CD8-positive, alpha-beta memory T cell (primary cell): Measurements from ENCODE around the gene UCK2. TPM values are rescaled to one million over a fixed set of nuclear protein-coding genes. Genes with fewer than 3 reads are reported as not detected.
A peak's percentile ranks its signal among the peaks of the same experiment; 100 is the strongest.

Experiments used
- CTCF ChIA-PET: fragments of 350-600 bp; sonication (Branson Sonifier 250); formaldehyde crosslinking; loops from one replicate; lab custom pipeline; 2021; ENCODE audit warnings: antibody characterized with exemption; lab: Charles Lee
- POLR2A ChIA-PET: fragments of 350-600 bp; sonication (Branson Sonifier 250); formaldehyde crosslinking; loops from one replicate; lab custom pipeline; 2021; ENCODE audit warnings: antibody characterized with exemption; lab: Charles Lee
- DNase-seq, 5 donors: peaks; one replicate each; pipeline versions ENCODE4 v3.0.0 to v3.0.0-alpha.2; 2020 to 2022; ENCODE audit warnings: mixed read lengths in 1 of 5
- H3K27ac ChIP-seq: one replicate; pipeline ENCODE4 v1.7.0; 2013; ENCODE audit warnings: low read depth, mild to moderate bottlenecking, low read length, moderate library complexity
- H3K27me3 ChIP-seq: 2 replicates; pipeline ENCODE4 v1.7.0; 2013; ENCODE audit warnings: low read length, mild to moderate bottlenecking; ENCODE audit not compliant: insufficient read depth, poor library complexity, severe bottlenecking
- H3K36me3 ChIP-seq: 2 replicates; pipeline ENCODE4 v1.7.0; 2013; ENCODE audit warnings: mild to moderate bottlenecking, low read length, moderate library complexity; ENCODE audit not compliant: insufficient read depth
- H3K4me1 ChIP-seq: 2 replicates; pipeline ENCODE4 v1.7.0; 2013; ENCODE audit warnings: mild to moderate bottlenecking, low read length, moderate library complexity; ENCODE audit not compliant: insufficient read depth
- H3K4me3 ChIP-seq: 2 replicates; pipeline ENCODE4 v1.7.0; 2013; ENCODE audit warnings: mild to moderate bottlenecking, low read length
- H3K9me3 ChIP-seq: 2 replicates; pipeline ENCODE4 v1.7.0; 2013; ENCODE audit warnings: mild to moderate bottlenecking, low read length
- H3K27ac Mint-ChIP-seq, 8 donors: one replicate each; pipeline ENCODE4 v1.8.0; 2020 to 2021; ENCODE audit warnings: mixed read lengths in 8 of 8, mild to moderate bottlenecking in 6 of 8, inconsistent platforms in 3 of 8, moderate library complexity in 3 of 8
- H3K27me3 Mint-ChIP-seq, 2 donors: one replicate each; pipeline ENCODE4 v1.8.0; 2020 to 2021; ENCODE audit warnings: mixed read lengths in 2 of 2, mild to moderate bottlenecking in 1 of 2, moderate library complexity in 1 of 2
- H3K36me3 Mint-ChIP-seq, 3 donors: one replicate each; pipeline ENCODE4 v1.8.0; 2020 to 2021; ENCODE audit warnings: mixed read lengths in 3 of 3, inconsistent platforms in 1 of 3, mild to moderate bottlenecking in 1 of 3
- H3K4me1 Mint-ChIP-seq, 3 donors: one replicate each; pipeline ENCODE4 v1.8.0; 2020 to 2021; ENCODE audit warnings: mixed read lengths in 3 of 3, inconsistent platforms in 1 of 3, mild to moderate bottlenecking in 1 of 3
- H3K4me3 Mint-ChIP-seq, 7 donors: one replicate each; pipeline ENCODE4 v1.8.0; 2020 to 2021; ENCODE audit warnings: mixed read lengths in 7 of 7, mild to moderate bottlenecking in 6 of 7, moderate library complexity in 4 of 7, inconsistent platforms in 2 of 7
- H3K9me3 Mint-ChIP-seq, 5 donors: one replicate each; pipeline ENCODE4 v1.8.0; 2020 to 2022; ENCODE audit warnings: mixed read lengths in 5 of 5, mild to moderate bottlenecking in 3 of 5, moderate library complexity in 2 of 5, inconsistent platforms in 1 of 5
- polyA plus RNA-seq: library from polyadenylated mRNA; unstranded; fragments of 300-500 nt; fragmentation: Illumina TruSeq; gene quantifications from one replicate; pipeline ENCODE4 v1.2.3, GENCODE V29; 2021
- total RNA-seq, 2 experiments: library from RNA; stranded (reverse); gene quantifications; one replicate each; pipeline ENCODE4 v1.2.3, GENCODE V29; 2021

Gene UCK2
- total and polyA plus RNA-seq, 3 experiments from 2014 or later = 10.7 to 100 (median 97.4) TPM

- peaks cover 9% of the 10 kb centered on the region for H3K4me1 ChIP-seq
- DNase-seq = no peak
- no peak overlapping the region for H3K4me3 Mint-ChIP-seq
- H3K36me3 Mint-ChIP-seq = peaks cover 0 to 17% (median 1%) of the 10 kb centered on the region in 3 donors
- ChIA-PET CTCF (no interaction called here), POLR2A (no interaction called here)
- no peak overlapping the region for H3K4me3 ChIP-seq
- H3K4me1 Mint-ChIP-seq = peaks cover 10 to 22% (median 11%) of the 10 kb centered on the region in 3 donors
- H3K9me3 Mint-ChIP-seq = no peaks in the 10 kb centered on the region
- no peaks in the 10 kb centered on the region for H3K27me3 Mint-ChIP-seq
- H3K9me3 ChIP-seq = no peaks in the 10 kb centered on the region
- no peaks in the 10 kb centered on the region for H3K27me3 ChIP-seq
- no peaks in the 10 kb centered on the region for H3K36me3 ChIP-seq
- H3K27ac Mint-ChIP-seq = peak overlapping the region in 1 of 8 donors; percentile 40
- H3K27ac ChIP-seq = no peak overlapping the region
Observed at GRCh38 chr1:165879946-165880345, 52.5 kb downstream of the UCK2 start.

DNA sequence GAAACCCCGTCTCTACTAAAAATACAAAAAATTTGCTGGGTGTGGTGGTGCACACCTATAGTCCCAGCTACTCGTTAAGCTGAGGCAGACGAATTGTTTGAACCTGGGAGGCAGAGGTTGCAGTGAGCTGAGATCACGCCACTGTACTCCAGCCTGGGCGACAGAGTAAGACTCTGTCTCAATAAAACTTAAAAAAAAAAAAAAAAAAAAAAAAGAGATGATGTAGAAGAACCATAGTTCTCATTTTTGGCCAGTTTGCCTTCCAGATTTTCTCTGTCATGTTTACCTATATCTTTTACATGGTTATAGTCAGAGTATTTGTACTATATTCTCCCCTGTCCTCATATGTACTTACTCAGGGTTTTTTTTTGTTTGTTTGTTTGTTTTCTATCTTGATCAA is 53.6 kb downstream of the UCK2 start:
- Histone ChIP-seq H3K27me3 (no peaks in the 10 kb centered on the region), H3K27ac (no peak overlapping the region), H3K9me3 (no peaks in the 10 kb centered on the region), H3K36me3 (no peaks in the 10 kb centered on the region), H3K4me1 (no peaks in the 10 kb centered on the region), H3K4me3 (no peak overlapping the region)
- POLR2A ChIA-PET = no interaction called here
- Mint-ChIP-seq H3K4me3 (no peak overlapping the region), H3K36me3 (peaks cover 0 to 17% (median 1%) of the 10 kb centered on the region in 3 donors), H3K27ac (no peak overlapping the region), H3K27me3 (no peaks in the 10 kb centered on the region), H3K4me1 (peaks cover 3 to 13% (median 4%) of the 10 kb centered on the region in 3 donors), H3K9me3 (no peaks in the 10 kb centered on the region)
- CTCF ChIA-PET = no interaction called here
- no peak for DNase-seq

DNA sequence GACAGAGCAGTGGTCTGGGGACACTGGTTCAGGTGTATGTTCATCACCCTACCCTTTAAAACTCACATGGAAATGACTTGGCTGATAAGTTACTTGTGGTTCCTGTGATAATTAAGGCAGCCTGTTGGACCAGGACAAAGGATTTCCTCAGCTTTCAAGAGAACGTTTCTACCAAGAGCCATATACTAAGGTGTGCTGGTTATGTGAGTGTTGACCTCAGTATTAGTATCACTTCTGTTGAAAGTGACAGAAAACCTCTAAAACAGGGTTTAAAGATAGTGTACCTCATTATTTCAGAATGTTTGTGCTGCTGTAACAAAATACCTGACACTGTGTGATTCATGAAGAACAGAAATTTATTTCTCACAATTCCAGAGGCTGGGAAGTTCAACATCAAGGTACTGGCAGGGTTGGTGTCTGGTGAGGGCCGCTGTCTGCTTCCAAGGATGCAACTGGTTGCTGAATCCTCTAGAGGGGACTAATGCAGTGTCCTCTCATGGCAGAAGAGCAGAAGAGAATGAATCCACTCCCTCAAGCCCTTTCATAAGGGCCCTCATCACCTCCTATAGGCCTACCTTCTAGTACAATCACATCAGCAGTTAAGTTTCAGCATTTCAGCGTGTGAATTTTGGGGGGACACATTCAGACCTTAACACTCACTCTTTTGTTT is 54.9 kb downstream of the UCK2 start:
- DNase-seq = no peak
- H3K9me3 ChIP-seq = no peaks in the 10 kb centered on the region
- no peaks in the 10 kb centered on the region for H3K27me3 ChIP-seq
- ChIA-PET CTCF (no interaction called here), POLR2A (no interaction called here)
- H3K4me3 ChIP-seq = no peak overlapping the region
- Mint-ChIP-seq H3K27me3 (peaks cover 0 to 1% of the 10 kb centered on the region in 2 donors), H3K36me3 (peaks cover 1 to 9% (median 2%) of the 10 kb centered on the region in 3 donors), H3K4me3 (peak overlapping the region in 1 of 7 donors; percentile 16), H3K27ac (peak overlapping the region in 1 of 8 donors; percentile 43), H3K4me1 (peaks cover 0 to 14% (median 4%) of the 10 kb centered on the region in 3 donors), H3K9me3 (no peaks in the 10 kb centered on the region)
- H3K4me1 ChIP-seq = no peaks in the 10 kb centered on the region
- H3K27ac ChIP-seq = no peak overlapping the region
- no peaks in the 10 kb centered on the region for H3K36me3 ChIP-seq

- ChIA-PET CTCF (no interaction called here), POLR2A (no interaction called here)
- peaks cover 0 to 2% (median 1%) of the 10 kb centered on the region in 3 donors for H3K36me3 Mint-ChIP-seq
- no peaks in the 10 kb centered on the region for H3K36me3 ChIP-seq
- peaks cover 0 to 14% (median 4%) of the 10 kb centered on the region in 3 donors for H3K4me1 Mint-ChIP-seq
- no peak for DNase-seq
- H3K9me3 ChIP-seq = no peaks in the 10 kb centered on the region
- no peaks in the 10 kb centered on the region for H3K27me3 ChIP-seq
- H3K27ac ChIP-seq = no peak overlapping the region
- H3K27me3 Mint-ChIP-seq = peaks cover 0 to 1% of the 10 kb centered on the region in 2 donors
- no peaks in the 10 kb centered on the region for H3K4me1 ChIP-seq
- no peak overlapping the region for H3K27ac Mint-ChIP-seq
- H3K9me3 Mint-ChIP-seq = no peaks in the 10 kb centered on the region
- H3K4me3 ChIP-seq = no peak overlapping the region
- H3K4me3 Mint-ChIP-seq = no peak overlapping the region
Observed at GRCh38 chr1:165883056-165883455, 55.6 kb downstream of the UCK2 start.

DNA sequence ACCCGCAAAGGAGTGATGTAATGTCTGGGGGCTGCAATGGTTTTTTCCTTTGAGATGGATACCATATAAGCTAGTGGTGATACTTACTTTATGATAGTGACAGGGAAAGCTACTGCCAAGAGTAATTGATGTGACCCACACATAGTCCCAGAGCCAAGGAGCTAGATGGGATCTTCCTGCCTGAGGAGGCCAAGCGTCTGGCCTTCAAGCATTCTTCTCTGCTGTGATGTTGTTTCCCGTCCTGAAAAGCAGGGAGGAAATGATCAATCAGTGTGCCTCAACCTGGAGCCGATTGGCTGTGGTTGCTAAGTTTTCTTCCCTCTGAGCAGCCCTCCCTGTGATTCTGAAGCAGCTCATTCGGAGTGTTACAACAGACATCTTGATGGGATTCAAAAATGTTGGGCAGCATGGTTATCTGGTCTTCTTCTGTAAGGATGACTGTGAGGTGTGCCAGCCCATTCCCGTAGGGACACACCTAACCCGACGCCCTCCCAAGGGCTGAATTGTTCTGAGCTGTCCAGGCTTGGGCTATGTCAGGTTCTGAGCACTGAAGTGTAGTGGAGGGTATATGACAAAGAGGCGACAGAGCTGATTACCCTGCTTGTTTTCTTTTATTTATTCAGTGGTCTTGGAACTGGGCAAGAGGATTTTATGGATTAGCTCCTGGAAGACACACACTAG is 56.7 kb downstream of the UCK2 start:
- H3K9me3 Mint-ChIP-seq = no peaks in the 10 kb centered on the region
- peaks cover 0 to 1% of the 10 kb centered on the region in 2 donors for H3K27me3 Mint-ChIP-seq
- Histone ChIP-seq H3K9me3 (no peaks in the 10 kb centered on the region), H3K4me3 (no peak overlapping the region), H3K36me3 (no peaks in the 10 kb centered on the region), H3K4me1 (no peaks in the 10 kb centered on the region), H3K27me3 (no peaks in the 10 kb centered on the region), H3K27ac (no peak overlapping the region)
- DNase-seq = no peak
- H3K27ac Mint-ChIP-seq = peak overlapping the region in 1 of 8 donors; percentile 48
- H3K4me1 Mint-ChIP-seq = peaks cover 0 to 13% (median 4%) of the 10 kb centered on the region in 3 donors
- ChIA-PET POLR2A (interaction anchor here (0.6 kb wide), 1 partner anchor 9 kb away, joined by 4 read pairs; no protein-coding TSS in a partner anchor), CTCF (no interaction called here)
- H3K4me3 Mint-ChIP-seq = no peak overlapping the region
- peaks cover 0 to 2% (median 0%) of the 10 kb centered on the region in 3 donors for H3K36me3 Mint-ChIP-seq

GRCh38 chr1:165884690-165885304 is 57.4 kb downstream of the UCK2 start:
- no peak overlapping the region for H3K27ac ChIP-seq
- H3K9me3 ChIP-seq = no peaks in the 10 kb centered on the region
- Mint-ChIP-seq H3K4me3 (no peak overlapping the region), H3K4me1 (peaks cover 0 to 6% (median 1%) of the 10 kb centered on the region in 3 donors), H3K27me3 (peaks cover 0 to 1% of the 10 kb centered on the region in 2 donors), H3K36me3 (peaks cover 0 to 2% (median 0%) of the 10 kb centered on the region in 3 donors), H3K9me3 (no peaks in the 10 kb centered on the region), H3K27ac (peak overlapping the region in 1 of 8 donors; percentile 11)
- H3K4me1 ChIP-seq = no peaks in the 10 kb centered on the region
- H3K4me3 ChIP-seq = no peak overlapping the region
- POLR2A ChIA-PET = no interaction called here
- no peaks in the 10 kb centered on the region for H3K27me3 ChIP-seq
- CTCF ChIA-PET = interaction anchor here (1.2 kb wide), 1 partner anchor 29 kb away, joined by 4 read pairs; no protein-coding TSS in a partner anchor
- no peak for DNase-seq
- H3K36me3 ChIP-seq = no peaks in the 10 kb centered on the region

- Mint-ChIP-seq H3K27me3 (peaks cover 0 to 1% of the 10 kb centered on the region in 2 donors), H3K9me3 (no peaks in the 10 kb centered on the region), H3K4me3 (no peak overlapping the region), H3K4me1 (peaks cover 0 to 4% (median 0%) of the 10 kb centered on the region in 3 donors), H3K36me3 (peaks cover 0 to 2% (median 0%) of the 10 kb centered on the region in 3 donors), H3K27ac (no peak overlapping the region)
- DNase-seq = no peak
- POLR2A ChIA-PET = no interaction called here
- H3K4me1 ChIP-seq = no peaks in the 10 kb centered on the region
- H3K4me3 ChIP-seq = no peak overlapping the region
- no peaks in the 10 kb centered on the region for H3K27me3 ChIP-seq
- no peak overlapping the region for H3K27ac ChIP-seq
- CTCF ChIA-PET = interaction anchor here (1.2 kb wide), 1 partner anchor 29 kb away, joined by 4 read pairs; no protein-coding TSS in a partner anchor
- no peaks in the 10 kb centered on the region for H3K9me3 ChIP-seq
- H3K36me3 ChIP-seq = no peaks in the 10 kb centered on the region
Observed at GRCh38 chr1:165885305-165885694, 57.9 kb downstream of the UCK2 start.
